GM12891 (cell line): Measurements from ENCODE around the gene NDOR1.

Experiments
- POLR2A ChIP-seq: IDR thresholded peaks from 2 replicates; pipeline ENCODE4 v1.6.1; 2011; ENCODE audit warnings: low read depth, low read length, control low read depth
- POLR2AphosphoS5 ChIP-seq: IDR thresholded peaks from 2 replicates; pipeline ENCODE4 v1.6.1; 2011; ENCODE audit warnings: low read depth, low read length, control low read depth
- SPI1 ChIP-seq: IDR thresholded peaks from 2 replicates; pipeline ENCODE4 v1.6.1; 2011; ENCODE audit warnings: low read depth, low read length, control low read depth
- TAF1 ChIP-seq: IDR thresholded peaks from 2 replicates; pipeline ENCODE4 v1.6.1; 2011; ENCODE audit warnings: low read depth, low read length, control low read depth

DNA sequence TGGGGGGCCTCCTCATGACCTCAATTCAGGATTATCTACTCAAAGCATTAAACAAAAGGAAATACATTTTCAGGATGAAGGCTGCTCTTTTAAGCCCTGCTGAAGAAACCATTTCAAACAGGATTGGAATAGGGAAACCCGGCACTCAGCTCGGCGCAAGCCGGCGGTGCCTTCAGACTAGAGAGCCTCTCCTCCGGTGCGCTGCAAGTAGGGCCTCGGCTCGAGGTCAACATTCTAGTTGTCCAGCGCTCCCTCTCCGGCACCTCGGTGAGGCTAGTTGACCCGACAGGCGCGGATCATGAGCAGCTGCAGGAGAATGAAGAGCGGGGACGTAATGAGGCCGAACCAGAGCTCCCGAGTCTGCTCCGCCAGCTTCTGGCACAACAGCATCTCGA is 772 bp upstream of the NDOR1 start:
- TF ChIP-seq POLR2A = no peak
- no peak for TF ChIP-seq SPI1
- TF ChIP-seq TAF1 = no peak
- TF ChIP-seq POLR2AphosphoS5 = no peak
